ENCODE data around the gene SLX4.

Gene SLX4

GRCh38 chr16:3623642-3624041, 12.2 kb upstream of the SLX4 start:
- H3K18ac ChIP-seq (ENCODE audit: low read length): no peak overlapping the region
- no peaks in the 10 kb centered on the region for H3K4me1 ChIP-seq (ENCODE audit: control insufficient read depth in 2 of 2, insufficient read depth in 1 of 2, low read depth in 1 of 2, low read length in 2 of 2)
- H3K9me3 ChIP-seq (replicated peaks in 1 of 2; ENCODE audit: control insufficient read depth in 2 of 2, insufficient read depth in 1 of 2, low read depth in 1 of 2, low read length in 2 of 2): no peaks in the 10 kb centered on the region
- no peak overlapping the region for H4K8ac ChIP-seq (ENCODE audit: low read depth, low read length)
- H2AFZ ChIP-seq (ENCODE audit: low read length): no peak overlapping the region
- no peak overlapping the region for H3K4me2 ChIP-seq (ENCODE audit: insufficient read depth, low read length, poor library complexity, severe bottlenecking)
- no peak for DNase-seq (ENCODE audit: low spot score)
- H3K27me3 ChIP-seq (ENCODE audit: control insufficient read depth in 3 of 3, insufficient read depth in 3 of 3, low read depth in 1 of 3, low read length in 3 of 3): no peaks in the 10 kb centered on the region
- no peak overlapping the region for H2BK12ac ChIP-seq (ENCODE audit: low read length)
- H4K91ac ChIP-seq (ENCODE audit: low read depth, low read length, poor library complexity): no peak overlapping the region
- no peak overlapping the region for H3K9ac ChIP-seq (ENCODE audit: low read depth, low read length, poor library complexity)
- H2BK5ac ChIP-seq (ENCODE audit: low read length): no peak overlapping the region
- no peak overlapping the region for H2AK5ac ChIP-seq (ENCODE audit: low read depth, low read length)
- no CpG with 5 or more reads among the region's 3 CpGs for WGBS, 2 donors (ENCODE audit: extremely low coverage in 2 of 2, insufficient read length in 2 of 2, insufficient replicate concordance in 1 of 2)
- H3K36me3 ChIP-seq (replicated peaks in 1 of 2; ENCODE audit: control insufficient read depth in 2 of 2, insufficient read depth in 2 of 2, low read length in 2 of 2): no peaks in the 10 kb centered on the region
- H3K27ac ChIP-seq (replicated peaks; ENCODE audit: low read length): no peak overlapping the region
- H3K79me1 ChIP-seq (ENCODE audit: low read depth, low read length): no peaks in the 10 kb centered on the region
- no peak overlapping the region for H2BK120ac ChIP-seq (ENCODE audit: low read depth, low read length)
- H3K14ac ChIP-seq (ENCODE audit: low read length): no peak overlapping the region
- no peak overlapping the region for H2BK15ac ChIP-seq (ENCODE audit: low read length)
- no peak overlapping the region for H3K4ac ChIP-seq (ENCODE audit: low read length)
- no peak overlapping the region for H3K4me3 ChIP-seq (ENCODE audit: low read length in 2 of 2)
- H3K23ac ChIP-seq (ENCODE audit: low read depth, low read length, poor library complexity): no peak overlapping the region

DNA sequence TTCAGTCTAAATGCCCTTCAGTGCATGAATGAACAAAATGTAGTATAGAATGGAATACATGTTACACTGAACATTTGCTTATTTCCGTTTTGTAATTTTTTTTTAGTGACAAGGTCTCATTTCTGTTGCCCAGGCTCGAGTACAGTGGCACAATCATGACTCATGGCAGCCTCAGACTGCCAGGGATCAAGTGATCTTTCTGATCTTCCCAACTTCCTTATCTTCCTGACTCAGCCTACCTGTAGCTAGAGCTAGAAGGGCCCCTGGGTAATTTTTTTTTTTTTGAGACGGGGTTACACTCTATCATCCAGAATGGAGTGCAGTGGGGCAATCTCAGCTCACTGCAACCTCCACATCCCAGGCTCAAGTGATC, 7.3 kb upstream of the SLX4 start:
- Histone ChIP-seq H3K4me1 (ENCODE audit: control insufficient read depth in 2 of 2, insufficient read depth in 1 of 2, low read depth in 1 of 2, low read length in 2 of 2) (peaks cover 0 to 2% of the 10 kb centered on the region in 2 donors), H3K9me3 (replicated peaks in 1 of 2; ENCODE audit: control insufficient read depth in 2 of 2, insufficient read depth in 1 of 2, low read depth in 1 of 2, low read length in 2 of 2) (no peaks in the 10 kb centered on the region), H3K27me3 (ENCODE audit: control insufficient read depth in 3 of 3, insufficient read depth in 3 of 3, low read depth in 1 of 3, low read length in 3 of 3) (no peaks in the 10 kb centered on the region), H3K79me1 (ENCODE audit: low read depth, low read length) (no peaks in the 10 kb centered on the region), H4K8ac (ENCODE audit: low read depth, low read length) (no peak overlapping the region), H2BK15ac (ENCODE audit: low read length) (no peak overlapping the region), H3K18ac (ENCODE audit: low read length) (no peak overlapping the region), H2BK12ac (ENCODE audit: low read length) (no peak overlapping the region), H3K4me3 (ENCODE audit: low read length in 2 of 2) (no peak overlapping the region), H4K91ac (ENCODE audit: low read depth, low read length, poor library complexity) (no peak overlapping the region), H3K27ac (replicated peaks; ENCODE audit: low read length) (no peak overlapping the region), H3K36me3 (replicated peaks in 1 of 2; ENCODE audit: control insufficient read depth in 2 of 2, insufficient read depth in 2 of 2, low read length in 2 of 2) (peaks cover 4 to 21% of the 10 kb centered on the region in 2 donors), H2BK5ac (ENCODE audit: low read length) (no peak overlapping the region), H3K9ac (ENCODE audit: low read depth, low read length, poor library complexity) (no peak overlapping the region), H3K23ac (ENCODE audit: low read depth, low read length, poor library complexity) (no peak overlapping the region), H3K4ac (ENCODE audit: low read length) (no peak overlapping the region), H2AFZ (ENCODE audit: low read length) (no peak overlapping the region), H2BK120ac (ENCODE audit: low read depth, low read length) (no peak overlapping the region), H3K14ac (ENCODE audit: low read length) (no peak overlapping the region), H3K4me2 (ENCODE audit: insufficient read depth, low read length, poor library complexity, severe bottlenecking) (no peak overlapping the region), H2AK5ac (ENCODE audit: low read depth, low read length) (no peak overlapping the region)
- DNase-seq (ENCODE audit: low spot score): no peak
- no CpG with 5 or more reads among the region's 3 CpGs for WGBS, 2 donors (ENCODE audit: extremely low coverage in 2 of 2, insufficient read length in 2 of 2, insufficient replicate concordance in 1 of 2)

- no CpG with 5 or more reads among the region's 34 CpGs for WGBS, 2 donors (ENCODE audit: extremely low coverage in 2 of 2, insufficient read length in 2 of 2, insufficient replicate concordance in 1 of 2)
- Histone ChIP-seq H3K27me3 (ENCODE audit: control insufficient read depth in 3 of 3, insufficient read depth in 3 of 3, low read depth in 1 of 3, low read length in 3 of 3) (no peaks in the 10 kb centered on the region), H3K4ac (ENCODE audit: low read length) (no peak overlapping the region), H2AK5ac (ENCODE audit: low read depth, low read length) (no peak overlapping the region), H3K79me1 (ENCODE audit: low read depth, low read length) (peaks cover 5% of the 10 kb centered on the region), H3K9ac (ENCODE audit: low read depth, low read length, poor library complexity) (no peak overlapping the region), H3K36me3 (replicated peaks in 1 of 2; ENCODE audit: control insufficient read depth in 2 of 2, insufficient read depth in 2 of 2, low read length in 2 of 2) (peaks cover 4 to 32% of the 10 kb centered on the region in 2 donors), H4K8ac (ENCODE audit: low read depth, low read length) (no peak overlapping the region), H3K23ac (ENCODE audit: low read depth, low read length, poor library complexity) (no peak overlapping the region), H3K18ac (ENCODE audit: low read length) (no peak overlapping the region), H2BK15ac (ENCODE audit: low read length) (no peak overlapping the region), H3K4me1 (ENCODE audit: control insufficient read depth in 2 of 2, insufficient read depth in 1 of 2, low read depth in 1 of 2, low read length in 2 of 2) (peaks cover 5 to 8% of the 10 kb centered on the region in 2 donors), H3K4me2 (ENCODE audit: insufficient read depth, low read length, poor library complexity, severe bottlenecking) (no peak overlapping the region), H4K91ac (ENCODE audit: low read depth, low read length, poor library complexity) (no peak overlapping the region), H2AFZ (ENCODE audit: low read length) (peak overlapping the region; percentile 99), H3K27ac (replicated peaks; ENCODE audit: low read length) (no peak overlapping the region), H3K9me3 (replicated peaks in 1 of 2; ENCODE audit: control insufficient read depth in 2 of 2, insufficient read depth in 1 of 2, low read depth in 1 of 2, low read length in 2 of 2) (no peaks in the 10 kb centered on the region), H3K4me3 (ENCODE audit: low read length in 2 of 2) (peak overlapping the region in 1 of 2 donors; percentile 69), H2BK12ac (ENCODE audit: low read length) (no peak overlapping the region), H2BK5ac (ENCODE audit: low read length) (no peak overlapping the region), H2BK120ac (ENCODE audit: low read depth, low read length) (no peak overlapping the region), H3K14ac (ENCODE audit: low read length) (no peak overlapping the region)
- no peak for DNase-seq (ENCODE audit: low spot score)
These were observed 1.4 kb upstream of the SLX4 start for GRCh38 chr16:3612510-3613466.

- Histone ChIP-seq H3K4me2 (ENCODE audit: insufficient read depth, low read length, poor library complexity, severe bottlenecking) (peak overlapping the region; percentile 70), H3K4ac (ENCODE audit: low read length) (no peak overlapping the region), H4K8ac (ENCODE audit: low read depth, low read length) (no peak overlapping the region), H4K91ac (ENCODE audit: low read depth, low read length, poor library complexity) (no peak overlapping the region), H3K14ac (ENCODE audit: low read length) (peak overlapping the region; percentile 84), H3K36me3 (replicated peaks in 1 of 2; ENCODE audit: control insufficient read depth in 2 of 2, insufficient read depth in 2 of 2, low read length in 2 of 2) (peaks cover 6 to 45% of the 10 kb centered on the region in 2 donors), H2BK120ac (ENCODE audit: low read depth, low read length) (no peak overlapping the region), H3K27ac (replicated peaks; ENCODE audit: low read length) (no peak overlapping the region), H3K9me3 (replicated peaks in 1 of 2; ENCODE audit: control insufficient read depth in 2 of 2, insufficient read depth in 1 of 2, low read depth in 1 of 2, low read length in 2 of 2) (no peaks in the 10 kb centered on the region), H2BK15ac (ENCODE audit: low read length) (no peak overlapping the region), H2AFZ (ENCODE audit: low read length) (peak overlapping the region; percentile 99), H3K27me3 (ENCODE audit: control insufficient read depth in 3 of 3, insufficient read depth in 3 of 3, low read depth in 1 of 3, low read length in 3 of 3) (no peaks in the 10 kb centered on the region), H2AK5ac (ENCODE audit: low read depth, low read length) (no peak overlapping the region), H3K4me1 (ENCODE audit: control insufficient read depth in 2 of 2, insufficient read depth in 1 of 2, low read depth in 1 of 2, low read length in 2 of 2) (peaks cover 5 to 8% of the 10 kb centered on the region in 2 donors), H3K18ac (ENCODE audit: low read length) (no peak overlapping the region), H3K79me1 (ENCODE audit: low read depth, low read length) (peaks cover 6% of the 10 kb centered on the region), H3K9ac (ENCODE audit: low read depth, low read length, poor library complexity) (peak overlapping the region; percentile 92), H3K23ac (ENCODE audit: low read depth, low read length, poor library complexity) (no peak overlapping the region), H2BK5ac (ENCODE audit: low read length) (peak overlapping the region; percentile 90), H3K4me3 (ENCODE audit: low read length in 2 of 2) (peak overlapping the region; percentile 69 to 90), H2BK12ac (ENCODE audit: low read length) (no peak overlapping the region)
- peak; percentile 33 for DNase-seq (ENCODE audit: low spot score)
- WGBS, 2 donors (ENCODE audit: extremely low coverage in 2 of 2, insufficient read length in 2 of 2, insufficient replicate concordance in 1 of 2): no CpG with 5 or more reads among the region's 10 CpGs
These were observed 684 bp downstream of the SLX4 start for GRCh38 chr16:3610698-3611145.
